ENCODE measurements around the gene NFYC. TPM values are rescaled to one million over a fixed set of nuclear protein-coding genes. Genes with fewer than 3 reads are reported as not detected.

The NFYC gene
- total and polyA plus RNA-seq, 2 of the 8 experiments (the other 6 are each of a cell fraction or from before 2014, with no cell fraction given) = 54.1 to 124 TPM

- Histone ChIP-seq H3K27ac (ENCODE audit: low read depth, low read length) (no peak overlapping the region), H4K5ac (ENCODE audit: insufficient read length, low read depth, low read length) (no peak overlapping the region), H2BK20ac (ENCODE audit: low read length) (no peak overlapping the region), H3K4me3 (ENCODE audit: extremely low read depth in 1 of 4, insufficient read depth in 2 of 4, low read depth in 3 of 4, low read length in 4 of 4) (no peak overlapping the region), H3K4me2 (ENCODE audit: insufficient read depth in 1 of 2, low read depth in 2 of 2, low read length in 2 of 2) (no peak overlapping the region), H2BK5ac (ENCODE audit: low read depth, low read length) (no peak overlapping the region), H3K4me1 (replicated peaks in 1 of 4; ENCODE audit: control insufficient read depth in 3 of 4, insufficient read depth in 4 of 4, low read length in 3 of 4) (peaks cover 0 to 20% (median 17%) of the 10 kb centered on the region in 4 experiments; a peak in 6 of 7 replicates), H3K9ac (replicated peaks in 1 of 4; ENCODE audit: extremely low read depth in 1 of 4, low read depth in 3 of 4, low read length in 3 of 4) (no peak overlapping the region), H3K79me1 (ENCODE audit: low read depth, low read length) (no peaks in the 10 kb centered on the region), H2AFZ (ENCODE audit: low read length) (no peak overlapping the region), H3K23ac (ENCODE audit: insufficient read length) (no peak overlapping the region), H2BK15ac (ENCODE audit: low read length) (no peak overlapping the region; the same call in 1 of the 2 replicates), H2BK12ac (ENCODE audit: low read depth, low read length) (no peak overlapping the region), H3K56ac (replicated peaks; ENCODE audit: insufficient read length, low read depth, low read length) (no peak overlapping the region), H4K91ac (replicated peaks; ENCODE audit: insufficient read length, low read length) (no peak overlapping the region), H3K36me3 (ENCODE audit: control insufficient read depth in 2 of 4, insufficient read depth in 4 of 4, low read length in 3 of 4) (no peaks in the 10 kb centered on the region), H3K9me3 (ENCODE audit: insufficient read depth in 2 of 2, low read depth in 1 of 2, low read length in 1 of 2) (no peaks in the 10 kb centered on the region), H3K27me3 (replicated peaks in 1 of 4; ENCODE audit: control insufficient read depth in 3 of 4, extremely low read depth in 1 of 4, insufficient read depth in 3 of 4, low read length in 3 of 4) (peaks cover 0 to 35% (median 27%) of the 10 kb centered on the region in 4 experiments; a peak in 6 of 7 replicates), H3K23me2 (ENCODE audit: low read depth, low read length) (peaks cover 19% of the 10 kb centered on the region; the same call in 1 of the 2 replicates), H3K14ac (ENCODE audit: insufficient read length) (no peak overlapping the region), H3K79me2 (ENCODE audit: control insufficient read depth in 1 of 2, insufficient read depth in 2 of 2, low read length in 2 of 2) (no peaks in the 10 kb centered on the region), H3K18ac (ENCODE audit: extremely low read depth, low read length) (no peak overlapping the region), H2BK120ac (replicated peaks; ENCODE audit: low read depth, low read length) (no peak overlapping the region), H4K8ac (ENCODE audit: extremely low read depth, insufficient read depth, low read length) (no peak overlapping the region), H3K4ac (replicated peaks; ENCODE audit: insufficient read length, low read depth, low read length) (no peak overlapping the region), H2AK5ac (ENCODE audit: low read depth, low read length) (peak overlapping the region; percentile 97), H4K20me1 (replicated peaks in 1 of 2; ENCODE audit: control insufficient read depth in 1 of 2, insufficient read depth in 2 of 2, low read length in 2 of 2) (peaks cover 2 to 7% of the 10 kb centered on the region in 2 experiments)
- ChIA-PET CTCF (ENCODE audit: partially characterized antibody) (interaction anchor here (1.4 to 24.5 kb wide), 3 partner anchors 9 to 65 kb away, joined by 3 to 325 read pairs (median 4); no protein-coding TSS in a partner anchor), POLR2A (ENCODE audit: partially characterized antibody) (interaction anchor here (0.8 to 1.3 kb wide), 3 partner anchors 10 to 92 kb away, joined by 3 to 4 read pairs (median 3); no protein-coding TSS in a partner anchor)
- 91% methylated on average over 7 of the region's 7 CpGs; no CpG with 5 or more reads in 1 of the 2 experiments for WGBS, 2 experiments (ENCODE audit: extremely low coverage in 1 of 2, insufficient coverage in 1 of 2, insufficient read length in 1 of 2, insufficient replicate concordance in 2 of 2, low coverage in 1 of 2, low lambda C conversion rate in 2 of 2, missing lambda C conversion rate in 1 of 2)
- no peak for FAIRE-seq
- no peak for DNase-seq (ENCODE audit: low read depth in 1 of 2, low spot score in 2 of 2)
- TF ChIP-seq BRCA1 (IDR thresholded peaks at IDR 0.05; ENCODE audit: low read depth, low read length) (no peak), KDM4A (IDR thresholded peaks at IDR 0.05; ENCODE audit: low read depth, low read length, severe bottlenecking) (no peak), HDAC6 (IDR thresholded peaks at IDR 0.05; ENCODE audit: low read depth, low read length) (no peak), TAF1 (IDR thresholded peaks at IDR 0.05; ENCODE audit: low read depth, low read length) (no peak), CREB1 (IDR thresholded peaks at IDR 0.05) (no peak), JUN (IDR thresholded peaks at IDR 0.05; ENCODE audit: low read depth, low read length) (no peak), MAFK (IDR thresholded peaks at IDR 0.05; ENCODE audit: low read depth, low read length) (no peak), MAX (IDR thresholded peaks at IDR 0.05) (no peak), HDAC2 (IDR thresholded peaks at IDR 0.05; ENCODE audit: borderline replicate concordance in 1 of 2, low read depth in 2 of 2, low read length in 2 of 2) (no peak), CEBPB (IDR thresholded peaks at IDR 0.05; ENCODE audit: low read depth, low read length) (no peak)
- TF ChIP-seq, protein P1, sequence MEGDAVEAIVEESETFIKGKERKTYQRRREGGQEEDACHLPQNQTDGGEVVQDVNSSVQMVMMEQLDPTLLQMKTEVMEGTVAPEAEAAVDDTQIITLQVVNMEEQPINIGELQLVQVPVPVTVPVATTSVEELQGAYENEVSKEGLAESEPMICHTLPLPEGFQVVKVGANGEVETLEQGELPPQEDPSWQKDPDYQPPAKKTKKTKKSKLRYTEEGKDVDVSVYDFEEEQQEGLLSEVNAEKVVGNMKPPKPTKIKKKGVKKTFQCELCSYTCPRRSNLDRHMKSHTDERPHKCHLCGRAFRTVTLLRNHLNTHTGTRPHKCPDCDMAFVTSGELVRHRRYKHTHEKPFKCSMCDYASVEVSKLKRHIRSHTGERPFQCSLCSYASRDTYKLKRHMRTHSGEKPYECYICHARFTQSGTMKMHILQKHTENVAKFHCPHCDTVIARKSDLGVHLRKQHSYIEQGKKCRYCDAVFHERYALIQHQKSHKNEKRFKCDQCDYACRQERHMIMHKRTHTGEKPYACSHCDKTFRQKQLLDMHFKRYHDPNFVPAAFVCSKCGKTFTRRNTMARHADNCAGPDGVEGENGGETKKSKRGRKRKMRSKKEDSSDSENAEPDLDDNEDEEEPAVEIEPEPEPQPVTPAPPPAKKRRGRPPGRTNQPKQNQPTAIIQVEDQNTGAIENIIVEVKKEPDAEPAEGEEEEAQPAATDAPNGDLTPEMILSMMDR (IDR thresholded peaks at IDR 0.05; ENCODE audit: control extremely low read depth in 1 of 3, insufficient read depth in 1 of 3, low read depth in 1 of 3, low read length in 3 of 3) = no peak
Measured at GRCh38 chr1:40785446-40785845, 93.9 kb downstream of the NFYC start.
